BJ (cell line): ENCODE data around the gene RCOR1. TPM values are rescaled to one million over a fixed set of nuclear protein-coding genes. Genes with fewer than 3 reads are reported as not detected.

Experiments
- CTCF ChIA-PET: fragments of 350-600 bp; formaldehyde crosslinking; extraction: SDS; loops from one replicate; lab custom pipeline; 2021; ENCODE audit warnings: antibody characterized with exemption, inconsistent platforms; lab: Yijun Ruan, JAX
- POLR2A ChIA-PET: fragments of 300-600 bp; sonication (Branson Sonifier 250); formaldehyde crosslinking; extraction: SDS; loops from one replicate; lab custom pipeline; 2021; ENCODE audit warnings: antibody characterized with exemption; lab: Charles Lee
- DNase-seq: peaks from one replicate; pipeline ENCODE4 v3.0.0-alpha.2; 2011; ENCODE audit warnings: low read depth
- H3K27me3 ChIP-seq: 2 replicates; pipeline ENCODE4 v1.6.0; 2011; ENCODE audit warnings: low read length; ENCODE audit not compliant: control insufficient read depth, insufficient read depth
- H3K36me3 ChIP-seq: 2 replicates; pipeline ENCODE4 v1.5.1; 2011; ENCODE audit warnings: low read length; ENCODE audit not compliant: control insufficient read depth, insufficient read depth
- H3K4me3 ChIP-seq: 2 replicates; pipeline ENCODE4 v1.5.1; 2011; ENCODE audit warnings: low read depth, mild to moderate bottlenecking, control low read depth, low read length
- CTCF ChIP-seq: IDR thresholded peaks from 2 replicates; pipeline ENCODE4 v1.5.1; 2011; ENCODE audit warnings: low read depth, mild to moderate bottlenecking, control low read depth, inconsistent platforms, low read length, moderate library complexity; ENCODE audit not compliant: insufficient read depth
- polyA plus RNA-seq: library from polyadenylated mRNA; depleted of rRNA; stranded (reverse); fragments of >200 nt; gene quantifications from 2 replicates; pipeline ENCODE4 v1.2.3, GENCODE V29; 2011

The RCOR1 gene
- polyA plus RNA-seq, 1 experiment, result 7.9 TPM

DNA sequence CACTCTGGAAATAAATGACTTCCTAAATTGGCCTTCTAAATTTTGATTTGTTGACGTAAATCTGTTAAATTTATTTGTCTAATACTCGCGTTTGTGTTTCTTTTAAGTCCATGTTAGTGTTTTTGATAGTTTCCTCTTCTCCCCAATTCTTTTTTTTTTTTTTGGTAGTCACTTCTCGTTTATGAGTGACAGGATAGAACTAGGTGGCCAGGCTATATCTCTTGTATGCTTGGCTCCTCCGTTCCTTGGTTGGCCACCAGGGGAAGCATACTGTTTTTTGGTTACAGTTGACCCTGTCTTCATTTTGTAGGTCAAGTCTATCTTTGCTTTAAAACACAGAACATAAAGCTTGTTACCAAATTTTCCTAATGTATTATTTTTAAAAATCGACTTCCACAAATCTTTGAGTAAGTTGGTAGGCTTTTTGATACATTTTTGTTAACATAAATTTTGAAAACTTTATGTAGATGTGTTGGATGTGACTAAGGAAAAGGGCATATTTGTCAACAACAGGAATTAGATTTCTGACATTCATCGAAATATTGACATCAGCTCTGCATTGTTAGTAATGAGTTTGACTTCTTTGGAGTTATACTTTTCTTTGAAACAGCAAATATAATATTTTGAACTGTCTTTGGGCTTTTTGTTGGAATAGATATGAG, 2.2 kb downstream of the RCOR1 start:
- Histone ChIP-seq H3K36me3 (no peaks in the 10 kb centered on the region), H3K4me3 (peak overlapping the region; percentile 91), H3K27me3 (no peaks in the 10 kb centered on the region)
- peak; percentile 91 for TF ChIP-seq CTCF
- DNase-seq, result no peak
- ChIA-PET POLR2A (interaction anchor here (0.6 kb wide), 2 partner anchors 15 to 61 kb away, joined by 6 to 13 read pairs; no protein-coding TSS in a partner anchor), CTCF (interaction anchor here (0.7 to 3.9 kb wide), 23 partner anchors 9 to 860 kb away, joined by 3 to 27 read pairs (median 4); no protein-coding TSS in a partner anchor)

- no peak overlapping the region for H3K4me3 ChIP-seq
- no peaks in the 10 kb centered on the region for H3K36me3 ChIP-seq
- CTCF ChIA-PET, result interaction anchor here (0.6 to 1.1 kb wide), 2 partner anchors 28 to 175 kb away, joined by 3 read pairs; no protein-coding TSS in a partner anchor
- TF ChIP-seq CTCF, result no peak
- POLR2A ChIA-PET, result no interaction called here
- DNase-seq, result no peak
- H3K27me3 ChIP-seq, result no peaks in the 10 kb centered on the region
Measured at GRCh38 chr14:102601378-102601925, 9.0 kb downstream of the RCOR1 start.

DNA sequence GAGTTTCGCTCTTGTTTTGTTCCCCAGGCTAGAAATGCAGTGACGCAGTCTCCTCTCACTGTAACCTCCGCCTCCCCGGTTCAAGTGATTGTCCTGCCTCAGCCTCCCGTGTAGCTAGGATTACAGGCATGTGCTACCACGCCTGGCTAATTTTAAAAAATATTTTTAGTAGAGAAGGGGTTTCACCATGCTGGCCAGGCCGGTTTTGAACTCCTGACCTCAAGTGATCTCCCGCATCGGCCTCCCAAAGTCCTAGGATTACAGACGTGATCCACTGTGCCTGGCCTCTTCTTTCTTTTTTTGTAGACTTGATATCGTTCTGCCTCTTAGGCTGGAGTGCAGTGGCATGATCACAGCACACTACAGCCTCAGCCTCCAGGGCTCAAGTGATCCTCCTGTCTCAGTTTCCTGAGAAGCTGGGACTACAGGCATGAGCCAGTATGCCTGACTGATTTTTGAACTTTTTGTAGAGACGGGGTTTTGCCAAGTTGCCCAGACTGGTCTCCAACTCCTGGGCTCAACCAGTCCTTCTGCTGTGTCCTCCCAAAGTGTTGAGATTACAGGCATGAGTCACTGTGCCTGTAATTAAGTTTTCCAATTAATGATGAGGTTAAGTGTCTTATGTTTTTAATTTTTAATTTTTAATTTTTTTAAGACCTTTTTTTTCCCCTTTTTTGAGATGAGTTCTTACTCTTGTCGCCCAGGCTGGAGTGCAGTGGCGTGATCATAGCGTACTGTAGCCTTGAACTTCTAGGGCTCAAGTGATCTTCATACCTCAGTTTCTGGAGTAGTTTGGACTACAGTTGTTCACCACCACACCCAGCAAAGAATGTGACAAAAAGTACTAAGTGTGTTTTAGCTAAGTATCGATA, 10.2 kb downstream of the RCOR1 start:
- ChIA-PET POLR2A (no interaction called here), CTCF (interaction anchor here (0.6 to 3.7 kb wide), 4 partner anchors 8 to 275 kb away, joined by 4 to 17 read pairs (median 4); no protein-coding TSS in a partner anchor)
- no peak for DNase-seq
- H3K4me3 ChIP-seq, result no peak overlapping the region
- no peak for TF ChIP-seq CTCF
- H3K36me3 ChIP-seq, result no peaks in the 10 kb centered on the region
- H3K27me3 ChIP-seq, result no peaks in the 10 kb centered on the region

GRCh38 chr14:102603293-102603907, 11.0 kb downstream of the RCOR1 start:
- ChIA-PET POLR2A (no interaction called here), CTCF (interaction anchor here (0.6 to 3.7 kb wide), 6 partner anchors 9 to 274 kb away, joined by 3 to 17 read pairs (median 4); no protein-coding TSS in a partner anchor)

More at GRCh38 chr14:102603293-102603907, 11.0 kb downstream of the RCOR1 start:
- no peak for DNase-seq
- H3K27me3 ChIP-seq, result no peaks in the 10 kb centered on the region
- TF ChIP-seq CTCF, result no peak
- H3K4me3 ChIP-seq, result no peak overlapping the region
- no peaks in the 10 kb centered on the region for H3K36me3 ChIP-seq
